IPS DF 6.9 (cell line): ENCODE measurements around the gene SPEG.
A peak's percentile ranks its signal among the peaks of the same experiment; 100 is the strongest.

Experiments
- DNase-seq: peaks from one replicate; pipeline ENCODE4 v3.0.0-alpha.2; 2013; ENCODE audit warnings: low read depth, low spot score
- H3K27ac ChIP-seq: one replicate; pipeline ENCODE4 v1.5.1; 2013; ENCODE audit warnings: low read length, control low read depth
- H3K27me3 ChIP-seq: 2 replicates; pipeline ENCODE4 v1.6.1; 2013; ENCODE audit warnings: mild to moderate bottlenecking, low read length; ENCODE audit not compliant: control insufficient read depth, insufficient read depth
- H3K36me3 ChIP-seq: 2 replicates; pipeline ENCODE4 v1.6.1; 2013; ENCODE audit warnings: low read length; ENCODE audit not compliant: control insufficient read depth, insufficient read depth
- H3K4me1 ChIP-seq: 2 replicates; pipeline ENCODE4 v1.6.1; 2013; ENCODE audit warnings: low read length; ENCODE audit not compliant: control insufficient read depth, insufficient read depth
- H3K4me3 ChIP-seq: 2 replicates; pipeline ENCODE4 v1.5.1; 2013; ENCODE audit warnings: mild to moderate bottlenecking, low read length
- H3K9me3 ChIP-seq: 2 replicates; pipeline ENCODE4 v1.6.1; 2013; ENCODE audit warnings: low read length, inconsistent platforms; ENCODE audit not compliant: control insufficient read depth, insufficient read depth
- WGBS: extraction: QIAGEN DNeasy Blood & Tissue Kit; methylation state at CpG from one replicate; pipeline ENCODE4 v1.1.7; 2013; ENCODE audit warnings: mixed read lengths, missing lambda C conversion rate; ENCODE audit not compliant: insufficient read length, insufficient coverage; 5-methylcytosine and 5-hydroxymethylcytosine counted together

Gene SPEG

GRCh38 chr2:219416235-219416602 is 18.4 kb upstream of the SPEG start:
- no peaks in the 10 kb centered on the region for H3K36me3 ChIP-seq
- peaks cover 8% of the 10 kb centered on the region; the same call in 1 of the 2 replicates for H3K27me3 ChIP-seq
- H3K9me3 ChIP-seq = no peaks in the 10 kb centered on the region
- no CpG with 5 or more reads among the region's 3 CpGs for WGBS
- no peak for DNase-seq
- H3K4me1 ChIP-seq = peaks cover 9% of the 10 kb centered on the region
- H3K4me3 ChIP-seq = no peak overlapping the region
- H3K27ac ChIP-seq = no peak overlapping the region

- no peak for DNase-seq
- H3K9me3 ChIP-seq = no peaks in the 10 kb centered on the region
- no peaks in the 10 kb centered on the region for H3K36me3 ChIP-seq
- peaks cover 9% of the 10 kb centered on the region for H3K4me1 ChIP-seq
- H3K27me3 ChIP-seq = peaks cover 8% of the 10 kb centered on the region; the same call in 1 of the 2 replicates
- H3K27ac ChIP-seq = no peak overlapping the region
- H3K4me3 ChIP-seq = no peak overlapping the region
- no CpG with 5 or more reads among the region's 4 CpGs for WGBS
These were observed 17.7 kb upstream of the SPEG start for GRCh38 chr2:219416938-219417337.

- DNase-seq = no peak
- H3K27ac ChIP-seq = no peak overlapping the region
- no CpG with 5 or more reads among the region's 9 CpGs for WGBS
- no peak overlapping the region for H3K4me3 ChIP-seq
- no peaks in the 10 kb centered on the region for H3K36me3 ChIP-seq
- H3K4me1 ChIP-seq = peaks cover 9% of the 10 kb centered on the region
- H3K27me3 ChIP-seq = peaks cover 8% of the 10 kb centered on the region; the same call in 1 of the 2 replicates
- H3K9me3 ChIP-seq = no peaks in the 10 kb centered on the region
These were observed 17.3 kb upstream of the SPEG start for GRCh38 chr2:219417374-219417773.

- no peak for DNase-seq
- whole genome bisulfite sequencing = no CpG with 5 or more reads among the region's 98 CpGs
- no peak within 1 kb of the TSS for H3K27ac ChIP-seq
These were observed 16.3 kb upstream of the SPEG start, which contains the start of gene DES for GRCh38 chr2:219418155-219419011. TSS of gene DES (plus strand) at chr2:219418377. CDS start at chr2:219418463, 86 bp downstream.

DNA sequence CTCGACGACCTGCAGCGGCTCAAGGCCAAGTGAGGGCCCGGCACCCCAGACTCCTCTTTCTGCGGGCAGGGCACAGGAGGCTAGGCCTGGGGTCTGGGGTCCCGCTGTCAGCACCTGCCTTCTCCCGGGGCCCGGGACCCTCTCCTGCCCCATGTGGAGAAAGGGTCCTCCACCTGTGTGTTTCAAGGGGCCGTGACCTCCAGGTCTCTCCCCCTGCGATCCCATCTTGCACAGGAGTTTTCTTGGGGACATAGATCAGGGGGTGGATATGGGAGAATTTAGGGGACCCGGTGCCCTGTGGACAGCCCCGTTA is 15.7 kb upstream of the SPEG start:
- H3K9me3 ChIP-seq = no peaks in the 10 kb centered on the region
- H3K4me1 ChIP-seq = peaks cover 9% of the 10 kb centered on the region
- no CpG with 5 or more reads among the region's 12 CpGs for WGBS
- peaks cover 8% of the 10 kb centered on the region; the same call in 1 of the 2 replicates for H3K27me3 ChIP-seq
- no peak for DNase-seq
- no peak overlapping the region for H3K27ac ChIP-seq
- H3K4me3 ChIP-seq = no peak overlapping the region
- no peaks in the 10 kb centered on the region for H3K36me3 ChIP-seq

More at GRCh38 chr2:219418155-219419011, 16.3 kb upstream of the SPEG start, which contains the start of gene DES:
- Histone ChIP-seq H3K36me3 (no peaks in the 10 kb centered on the region), H3K4me3 (peak within 1 kb of the TSS; percentile 21; the same call in 1 of the 2 replicates), H3K27me3 (peaks cover 8% of the 10 kb centered on the region; the same call in 1 of the 2 replicates), H3K9me3 (no peaks in the 10 kb centered on the region), H3K4me1 (peaks cover 9% of the 10 kb centered on the region)

- Histone ChIP-seq H3K9me3 (no peaks in the 10 kb centered on the region), H3K4me3 (no peak overlapping the region), H3K36me3 (no peaks in the 10 kb centered on the region), H3K4me1 (peaks cover 9% of the 10 kb centered on the region), H3K27me3 (peaks cover 8% of the 10 kb centered on the region; the same call in 1 of the 2 replicates), H3K27ac (no peak overlapping the region)
- DNase-seq = no peak
- WGBS = no CpG with 5 or more reads among the region's 9 CpGs
These were observed 15.1 kb upstream of the SPEG start for GRCh38 chr2:219419331-219420197.

GRCh38 chr2:219420687-219421086 is 14.0 kb upstream of the SPEG start:
- no peak overlapping the region for H3K27ac ChIP-seq
- H3K36me3 ChIP-seq = no peaks in the 10 kb centered on the region
- WGBS = no CpG with 5 or more reads among the region's 8 CpGs
- H3K4me1 ChIP-seq = peaks cover 9% of the 10 kb centered on the region
- DNase-seq = no peak
- no peak overlapping the region for H3K4me3 ChIP-seq
- H3K27me3 ChIP-seq = peaks cover 8% of the 10 kb centered on the region; the same call in 1 of the 2 replicates
- no peaks in the 10 kb centered on the region for H3K9me3 ChIP-seq

- no CpG with 5 or more reads among the region's 17 CpGs for WGBS
- Histone ChIP-seq H3K36me3 (no peaks in the 10 kb centered on the region), H3K4me1 (peaks cover 9% of the 10 kb centered on the region), H3K27me3 (peaks cover 8% of the 10 kb centered on the region; the same call in 1 of the 2 replicates), H3K27ac (no peak overlapping the region), H3K9me3 (no peaks in the 10 kb centered on the region), H3K4me3 (no peak overlapping the region)
- DNase-seq = no peak
These were observed 13.3 kb upstream of the SPEG start for GRCh38 chr2:219421323-219421722.

DNA sequence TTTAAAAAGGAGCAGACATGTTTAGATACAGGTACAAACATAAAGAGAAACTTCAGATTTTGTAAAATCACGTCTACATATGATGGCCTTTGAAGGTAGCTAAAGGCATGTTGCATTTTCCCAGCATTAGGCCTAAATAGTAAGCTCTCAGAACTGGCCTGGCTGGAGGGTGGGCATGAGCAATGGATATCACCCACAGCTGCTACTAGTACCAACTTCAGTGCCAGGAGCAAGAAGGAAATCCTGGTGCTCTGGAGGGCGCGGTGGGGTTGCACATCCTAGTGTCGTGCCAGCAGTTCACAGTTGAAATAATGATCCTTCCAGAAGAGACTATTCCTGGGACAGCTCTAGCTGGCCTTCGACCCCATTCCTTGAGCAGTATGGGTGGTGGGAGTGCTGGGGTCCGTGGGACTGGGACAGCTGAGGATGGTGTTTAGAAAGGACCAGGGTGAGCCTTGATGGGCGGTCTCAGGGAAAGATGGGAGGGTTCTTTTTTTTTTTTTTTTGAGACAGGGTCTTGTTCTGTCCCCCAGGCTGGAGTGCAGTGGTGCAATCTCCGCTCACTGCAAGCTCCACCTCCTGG is 11.6 kb upstream of the SPEG start:
- Histone ChIP-seq H3K4me1 (peaks cover 6% of the 10 kb centered on the region; the same call in 1 of the 2 replicates), H3K27ac (no peak overlapping the region), H3K36me3 (no peaks in the 10 kb centered on the region), H3K4me3 (no peak overlapping the region), H3K27me3 (peaks cover 8% of the 10 kb centered on the region; the same call in 1 of the 2 replicates), H3K9me3 (no peaks in the 10 kb centered on the region)
- no peak for DNase-seq
- no CpG with 5 or more reads among the region's 8 CpGs for WGBS
